Measurements from ENCODE around the gene ACTR1B.
"Not testable (repeated sequence)": the region's sequence is repeated elsewhere in the genome, so short reads cannot be mapped to it uniquely, and the experiment has no call there.

Gene ACTR1B

GRCh38 chr2:97672606-97673140 lies 8.8 kb upstream of the ACTR1B start:
- DNase-seq (ENCODE audit: low spot score): not testable (repeated sequence)
- WGBS, 2 donors (ENCODE audit: extremely low coverage in 2 of 2, insufficient read length in 2 of 2, insufficient replicate concordance in 1 of 2): no CpG with 5 or more reads among the region's 6 CpGs

GRCh38 chr2:97671526-97671925 lies 7.7 kb upstream of the ACTR1B start:
- Histone ChIP-seq H3K27me3 (ENCODE audit: control insufficient read depth in 3 of 3, insufficient read depth in 3 of 3, low read depth in 1 of 3, low read length in 3 of 3) (no peaks in the 10 kb centered on the region), H3K79me1 (ENCODE audit: low read depth, low read length) (peaks cover 2% of the 10 kb centered on the region), H2BK12ac (ENCODE audit: low read length) (no peak overlapping the region), H2AK5ac (ENCODE audit: low read depth, low read length) (no peak overlapping the region), H3K4me3 (ENCODE audit: low read length in 2 of 2) (no peak overlapping the region), H4K8ac (ENCODE audit: low read depth, low read length) (no peak overlapping the region), H2BK15ac (ENCODE audit: low read length) (no peak overlapping the region), H3K4me1 (ENCODE audit: control insufficient read depth in 2 of 2, insufficient read depth in 1 of 2, low read depth in 1 of 2, low read length in 2 of 2) (no peaks in the 10 kb centered on the region), H3K27ac (replicated peaks; ENCODE audit: low read length) (no peak overlapping the region), H3K14ac (ENCODE audit: low read length) (no peak overlapping the region), H3K36me3 (replicated peaks in 1 of 2; ENCODE audit: control insufficient read depth in 2 of 2, insufficient read depth in 2 of 2, low read length in 2 of 2) (peaks cover 0 to 3% of the 10 kb centered on the region in 2 donors), H2BK120ac (ENCODE audit: low read depth, low read length) (no peak overlapping the region), H3K18ac (ENCODE audit: low read length) (no peak overlapping the region), H3K23ac (ENCODE audit: low read depth, low read length, poor library complexity) (no peak overlapping the region), H3K4me2 (ENCODE audit: insufficient read depth, low read length, poor library complexity, severe bottlenecking) (no peak overlapping the region), H3K9ac (ENCODE audit: low read depth, low read length, poor library complexity) (no peak overlapping the region), H3K4ac (ENCODE audit: low read length) (no peak overlapping the region), H3K9me3 (replicated peaks in 1 of 2; ENCODE audit: control insufficient read depth in 2 of 2, insufficient read depth in 1 of 2, low read depth in 1 of 2, low read length in 2 of 2) (no peaks in the 10 kb centered on the region), H2AFZ (ENCODE audit: low read length) (no peak overlapping the region), H2BK5ac (ENCODE audit: low read length) (no peak overlapping the region), H4K91ac (ENCODE audit: low read depth, low read length, poor library complexity) (no peak overlapping the region)
- no peak for DNase-seq (ENCODE audit: low spot score)
- WGBS, 2 donors (ENCODE audit: extremely low coverage in 2 of 2, insufficient read length in 2 of 2, insufficient replicate concordance in 1 of 2): no CpG with 5 or more reads among the region's 7 CpGs

More at GRCh38 chr2:97672606-97673140, 8.8 kb upstream of the ACTR1B start:
- not testable (repeated sequence) for H4K91ac ChIP-seq (ENCODE audit: low read depth, low read length, poor library complexity); H2AK5ac ChIP-seq (ENCODE audit: low read depth, low read length); H3K9ac ChIP-seq (ENCODE audit: low read depth, low read length, poor library complexity); H3K4ac ChIP-seq (ENCODE audit: low read length); H3K36me3 ChIP-seq (replicated peaks in 1 of 2; ENCODE audit: control insufficient read depth in 2 of 2, insufficient read depth in 2 of 2, low read length in 2 of 2); H3K23ac ChIP-seq (ENCODE audit: low read depth, low read length, poor library complexity); H2BK12ac ChIP-seq (ENCODE audit: low read length); H2BK15ac ChIP-seq (ENCODE audit: low read length); H3K9me3 ChIP-seq (replicated peaks in 1 of 2; ENCODE audit: control insufficient read depth in 2 of 2, insufficient read depth in 1 of 2, low read depth in 1 of 2, low read length in 2 of 2); H3K4me2 ChIP-seq (ENCODE audit: insufficient read depth, low read length, poor library complexity, severe bottlenecking); H3K14ac ChIP-seq (ENCODE audit: low read length); H3K18ac ChIP-seq (ENCODE audit: low read length); H3K4me3 ChIP-seq (ENCODE audit: low read length in 2 of 2); H3K79me1 ChIP-seq (ENCODE audit: low read depth, low read length); H2AFZ ChIP-seq (ENCODE audit: low read length); H4K8ac ChIP-seq (ENCODE audit: low read depth, low read length); H2BK5ac ChIP-seq (ENCODE audit: low read length); H3K27ac ChIP-seq (replicated peaks; ENCODE audit: low read length); H3K4me1 ChIP-seq (ENCODE audit: control insufficient read depth in 2 of 2, insufficient read depth in 1 of 2, low read depth in 1 of 2, low read length in 2 of 2); H3K27me3 ChIP-seq (ENCODE audit: control insufficient read depth in 3 of 3, insufficient read depth in 3 of 3, low read depth in 1 of 3, low read length in 3 of 3); H2BK120ac ChIP-seq (ENCODE audit: low read depth, low read length)

- no peak overlapping the region for H3K23ac ChIP-seq (ENCODE audit: low read depth, low read length, poor library complexity)
- no peak overlapping the region for H2BK12ac ChIP-seq (ENCODE audit: low read length)
- no peak overlapping the region for H3K18ac ChIP-seq (ENCODE audit: low read length)
- no CpG with 5 or more reads among the region's 1 CpG for WGBS, 2 donors (ENCODE audit: extremely low coverage in 2 of 2, insufficient read length in 2 of 2, insufficient replicate concordance in 1 of 2)
- no peaks in the 10 kb centered on the region for H3K9me3 ChIP-seq (replicated peaks in 1 of 2; ENCODE audit: control insufficient read depth in 2 of 2, insufficient read depth in 1 of 2, low read depth in 1 of 2, low read length in 2 of 2)
- DNase-seq (ENCODE audit: low spot score): no peak
- H3K14ac ChIP-seq (ENCODE audit: low read length): no peak overlapping the region
- no peak overlapping the region for H3K27ac ChIP-seq (replicated peaks; ENCODE audit: low read length)
- no peak overlapping the region for H2AK5ac ChIP-seq (ENCODE audit: low read depth, low read length)
- no peak overlapping the region for H2BK120ac ChIP-seq (ENCODE audit: low read depth, low read length)
- H3K27me3 ChIP-seq (ENCODE audit: control insufficient read depth in 3 of 3, insufficient read depth in 3 of 3, low read depth in 1 of 3, low read length in 3 of 3): no peaks in the 10 kb centered on the region
- H2BK15ac ChIP-seq (ENCODE audit: low read length): no peak overlapping the region
- H3K36me3 ChIP-seq (replicated peaks in 1 of 2; ENCODE audit: control insufficient read depth in 2 of 2, insufficient read depth in 2 of 2, low read length in 2 of 2): peaks cover 0 to 3% of the 10 kb centered on the region in 2 donors
- no peak overlapping the region for H4K91ac ChIP-seq (ENCODE audit: low read depth, low read length, poor library complexity)
- H3K4me1 ChIP-seq (ENCODE audit: control insufficient read depth in 2 of 2, insufficient read depth in 1 of 2, low read depth in 1 of 2, low read length in 2 of 2): no peaks in the 10 kb centered on the region
- no peak overlapping the region for H2AFZ ChIP-seq (ENCODE audit: low read length)
- no peak overlapping the region for H4K8ac ChIP-seq (ENCODE audit: low read depth, low read length)
- no peak overlapping the region for H2BK5ac ChIP-seq (ENCODE audit: low read length)
- peaks cover 2% of the 10 kb centered on the region for H3K79me1 ChIP-seq (ENCODE audit: low read depth, low read length)
- no peak overlapping the region for H3K4me3 ChIP-seq (ENCODE audit: low read length in 2 of 2)
- H3K9ac ChIP-seq (ENCODE audit: low read depth, low read length, poor library complexity): no peak overlapping the region
- no peak overlapping the region for H3K4me2 ChIP-seq (ENCODE audit: insufficient read depth, low read length, poor library complexity, severe bottlenecking)
- no peak overlapping the region for H3K4ac ChIP-seq (ENCODE audit: low read length)
Measured at GRCh38 chr2:97670471-97670870, 6.6 kb upstream of the ACTR1B start.

GRCh38 chr2:97669448-97669847 lies 5.6 kb upstream of the ACTR1B start, which contains the start of gene C2orf92:
TSS of gene C2orf92 (plus strand) at chr2:97669713. CDS start at chr2:97669789, 76 bp downstream.
- H3K23ac ChIP-seq (ENCODE audit: low read depth, low read length, poor library complexity): peak within 1 kb of the TSS; percentile 55
- no peak within 1 kb of the TSS for H3K9ac ChIP-seq (ENCODE audit: low read depth, low read length, poor library complexity)
- no peak within 1 kb of the TSS for H2AK5ac ChIP-seq (ENCODE audit: low read depth, low read length)
- H4K8ac ChIP-seq (ENCODE audit: low read depth, low read length): no peak within 1 kb of the TSS
- H2BK15ac ChIP-seq (ENCODE audit: low read length): no peak within 1 kb of the TSS
- peak within 1 kb of the TSS in 1 of 2 donors; percentile 63 for H3K4me3 ChIP-seq (ENCODE audit: low read length in 2 of 2)
- H3K27ac ChIP-seq (replicated peaks; ENCODE audit: low read length): no peak within 1 kb of the TSS
- no peak within 1 kb of the TSS for H3K4me2 ChIP-seq (ENCODE audit: insufficient read depth, low read length, poor library complexity, severe bottlenecking)
- peak within 1 kb of the TSS; percentile 17 for H2BK120ac ChIP-seq (ENCODE audit: low read depth, low read length)
- no peaks in the 10 kb centered on the region for H3K9me3 ChIP-seq (replicated peaks in 1 of 2; ENCODE audit: control insufficient read depth in 2 of 2, insufficient read depth in 1 of 2, low read depth in 1 of 2, low read length in 2 of 2)
- H3K18ac ChIP-seq (ENCODE audit: low read length): peak within 1 kb of the TSS; percentile 38
- H2AFZ ChIP-seq (ENCODE audit: low read length): no peak within 1 kb of the TSS
- no peaks in the 10 kb centered on the region for H3K27me3 ChIP-seq (ENCODE audit: control insufficient read depth in 3 of 3, insufficient read depth in 3 of 3, low read depth in 1 of 3, low read length in 3 of 3)
- peaks cover 0 to 3% of the 10 kb centered on the region in 2 donors for H3K36me3 ChIP-seq (replicated peaks in 1 of 2; ENCODE audit: control insufficient read depth in 2 of 2, insufficient read depth in 2 of 2, low read length in 2 of 2)
- WGBS, 2 donors (ENCODE audit: extremely low coverage in 2 of 2, insufficient read length in 2 of 2, insufficient replicate concordance in 1 of 2): no CpG with 5 or more reads among the region's 6 CpGs
- no peak within 1 kb of the TSS for H3K14ac ChIP-seq (ENCODE audit: low read length)
- peaks cover 2% of the 10 kb centered on the region for H3K79me1 ChIP-seq (ENCODE audit: low read depth, low read length)
- no peak within 1 kb of the TSS for H2BK12ac ChIP-seq (ENCODE audit: low read length)
- DNase-seq (ENCODE audit: low spot score): no peak
- H2BK5ac ChIP-seq (ENCODE audit: low read length): no peak within 1 kb of the TSS
- H3K4ac ChIP-seq (ENCODE audit: low read length): no peak within 1 kb of the TSS
- no peak within 1 kb of the TSS for H4K91ac ChIP-seq (ENCODE audit: low read depth, low read length, poor library complexity)
- H3K4me1 ChIP-seq (ENCODE audit: control insufficient read depth in 2 of 2, insufficient read depth in 1 of 2, low read depth in 1 of 2, low read length in 2 of 2): no peaks in the 10 kb centered on the region
